ENCODE results near the gene ARHGAP40. TPM values are rescaled to one million over a fixed set of nuclear protein-coding genes. Genes with fewer than 3 reads are reported as not detected.
"Not testable (repeated sequence)": the region's sequence is repeated elsewhere in the genome, so short reads cannot be mapped to it uniquely, and the experiment has no call there.

The ARHGAP40 gene
- total and polyA plus RNA-seq, 2 of the 8 experiments (the other 6 are each of a cell fraction or from before 2014, with no cell fraction given), result 0.74 to 1.4 TPM

DNA sequence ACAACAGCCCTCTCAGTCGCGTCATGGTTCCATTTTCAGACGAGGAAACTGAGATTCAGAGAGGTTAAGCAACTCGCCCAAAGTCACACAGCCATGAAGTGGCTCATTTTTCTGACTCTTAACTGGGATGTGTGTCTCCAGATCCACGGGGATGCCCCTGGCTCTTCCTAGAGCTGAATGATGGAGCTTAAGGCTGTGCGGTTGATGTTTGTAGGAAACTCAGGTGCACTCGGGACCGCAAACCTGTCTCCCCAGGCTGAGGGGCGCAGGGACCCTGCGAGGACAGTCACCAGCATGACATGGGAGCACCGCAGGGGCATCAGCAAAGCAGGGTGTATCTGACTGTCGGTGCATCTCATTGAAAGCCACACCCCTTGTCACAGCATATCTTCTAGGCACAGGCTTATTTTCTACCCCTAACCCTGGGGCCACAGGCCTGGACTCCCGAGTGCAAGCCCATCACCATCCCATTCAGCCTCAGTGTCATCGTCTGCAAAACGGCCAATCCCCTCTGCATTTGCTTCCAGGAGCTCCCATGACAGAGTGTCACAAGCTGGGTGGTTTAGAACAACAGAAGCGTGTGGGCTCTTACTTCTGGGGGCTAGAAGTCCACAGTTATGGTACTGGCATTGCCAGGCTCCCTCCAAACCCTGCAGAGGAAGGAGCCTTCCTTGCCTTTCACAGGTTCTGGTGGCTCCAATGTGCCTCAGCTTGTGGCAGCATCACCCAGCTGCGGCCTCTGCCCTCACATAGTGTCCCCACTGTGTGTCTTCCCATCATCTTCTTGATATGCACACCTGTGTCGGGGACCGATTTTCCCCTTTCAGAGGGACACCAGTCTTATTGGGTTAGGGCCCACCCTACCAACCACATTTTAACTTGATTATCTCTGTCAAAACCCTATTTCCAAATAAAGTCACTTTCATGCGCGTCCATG is 9.9 kb upstream of the ARHGAP40 start (continued):
- TF ChIP-seq SP2 (IDR thresholded peaks at IDR 0.05; ENCODE audit: low read length), result no peak
- no peak for TF ChIP-seq NANOG (IDR thresholded peaks at IDR 0.05; ENCODE audit: insufficient read depth, low read depth, low read length, poor library complexity, severe bottlenecking)
- no peak for TF ChIP-seq CBX8 (IDR thresholded peaks at IDR 0.05; ENCODE audit: borderline replicate concordance, low read depth, low read length)
- TF ChIP-seq HDAC2 (IDR thresholded peaks at IDR 0.05; ENCODE audit: borderline replicate concordance in 1 of 2, low read depth in 2 of 2, low read length in 2 of 2), result 0 out of 4 replicates have a peak, but pooled peaks of 1 of the 2 experiments have one; percentile 65
- TF ChIP-seq CBX5 (IDR thresholded peaks at IDR 0.05; ENCODE audit: low read depth, low read length), result no peak
- TF ChIP-seq BRCA1 (IDR thresholded peaks at IDR 0.05; ENCODE audit: low read depth, low read length), result no peak
- TF ChIP-seq KDM1A (IDR thresholded peaks at IDR 0.05; ENCODE audit: borderline replicate concordance, low read length), result peak; percentile 89; the same call in 1 of the 2 replicates
- no peak for TF ChIP-seq RAD21 (IDR thresholded peaks at IDR 0.05 in 1 of 2, conservative IDR thresholded peaks at IDR 0.05 in 1 of 2; ENCODE audit: low read depth in 2 of 2, low read length in 2 of 2)

DNA sequence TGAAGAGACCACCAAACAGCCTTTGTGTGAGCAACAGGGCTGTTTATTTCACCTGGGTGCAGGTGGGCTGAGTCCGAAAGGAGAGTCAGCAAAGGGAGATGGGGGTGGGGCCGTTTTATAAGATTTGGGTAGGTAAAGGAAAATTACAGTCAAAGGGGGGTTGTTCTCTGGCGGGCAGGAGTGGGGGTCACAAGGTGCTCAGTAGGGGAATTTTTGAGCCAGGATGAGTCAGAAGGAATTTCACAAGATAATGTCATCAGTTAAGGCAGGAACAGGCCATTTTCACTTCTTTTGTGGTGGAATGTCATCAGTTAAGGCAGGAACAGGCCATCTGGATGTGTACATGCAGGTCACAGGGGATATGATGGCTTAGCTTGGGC is 9.2 kb upstream of the ARHGAP40 start:
- H4K20me1 ChIP-seq (replicated peaks in 1 of 2; ENCODE audit: control insufficient read depth in 1 of 2, insufficient read depth in 2 of 2, low read length in 2 of 2); H3K4me2 ChIP-seq (ENCODE audit: insufficient read depth in 1 of 2, low read depth in 2 of 2, low read length in 2 of 2); FAIRE-seq; H3K4me3 ChIP-seq (ENCODE audit: extremely low read depth in 1 of 4, insufficient read depth in 2 of 4, low read depth in 3 of 4, low read length in 4 of 4); H3K27me3 ChIP-seq (replicated peaks in 1 of 4; ENCODE audit: control insufficient read depth in 3 of 4, extremely low read depth in 1 of 4, insufficient read depth in 3 of 4, low read length in 3 of 4); H3K79me1 ChIP-seq (ENCODE audit: low read depth, low read length); POLR2A ChIA-PET (ENCODE audit: partially characterized antibody); DNase-seq (ENCODE audit: low read depth in 1 of 2, low spot score in 2 of 2); H3K9me3 ChIP-seq (ENCODE audit: insufficient read depth in 2 of 2, low read depth in 1 of 2, low read length in 1 of 2); H2BK20ac ChIP-seq (ENCODE audit: low read length); H3K18ac ChIP-seq (ENCODE audit: extremely low read depth, low read length); CTCF ChIA-PET (ENCODE audit: partially characterized antibody); H2AK5ac ChIP-seq (ENCODE audit: low read depth, low read length); H4K91ac ChIP-seq (replicated peaks; ENCODE audit: insufficient read length, low read length); H3K79me2 ChIP-seq (ENCODE audit: control insufficient read depth in 1 of 2, insufficient read depth in 2 of 2, low read length in 2 of 2); H3K23ac ChIP-seq (ENCODE audit: insufficient read length); H3K14ac ChIP-seq (ENCODE audit: insufficient read length); H3K56ac ChIP-seq (replicated peaks; ENCODE audit: insufficient read length, low read depth, low read length); H3K4ac ChIP-seq (replicated peaks; ENCODE audit: insufficient read length, low read depth, low read length); H4K8ac ChIP-seq (ENCODE audit: extremely low read depth, insufficient read depth, low read length); H4K5ac ChIP-seq (ENCODE audit: insufficient read length, low read depth, low read length); H3K4me1 ChIP-seq (replicated peaks in 1 of 4; ENCODE audit: control insufficient read depth in 3 of 4, insufficient read depth in 4 of 4, low read length in 3 of 4); H3K36me3 ChIP-seq (ENCODE audit: control insufficient read depth in 2 of 4, insufficient read depth in 4 of 4, low read length in 3 of 4); H2BK120ac ChIP-seq (replicated peaks; ENCODE audit: low read depth, low read length); H2AFZ ChIP-seq (ENCODE audit: low read length); H2BK5ac ChIP-seq (ENCODE audit: low read depth, low read length); H2BK15ac ChIP-seq (ENCODE audit: low read length); H2BK12ac ChIP-seq (ENCODE audit: low read depth, low read length); H3K27ac ChIP-seq (ENCODE audit: low read depth, low read length); H3K9ac ChIP-seq (replicated peaks in 1 of 4; ENCODE audit: extremely low read depth in 1 of 4, low read depth in 3 of 4, low read length in 3 of 4): not testable (repeated sequence)
- WGBS, 2 experiments (ENCODE audit: extremely low coverage in 1 of 2, insufficient coverage in 1 of 2, insufficient read length in 1 of 2, insufficient replicate concordance in 2 of 2, low coverage in 1 of 2, low lambda C conversion rate in 2 of 2, missing lambda C conversion rate in 1 of 2), result 77% methylated on average over 3 of the region's 3 CpGs; no CpG with 5 or more reads in 1 of the 2 experiments
- peaks cover 11% of the 10 kb centered on the region for H3K23me2 ChIP-seq (ENCODE audit: low read depth, low read length)

Data from H1 (cell line).